BJ (cell line): Measurements from ENCODE around the gene RCAN2. TPM values are rescaled to one million over a fixed set of nuclear protein-coding genes. Genes with fewer than 3 reads are reported as not detected.

Source experiments
- CTCF ChIA-PET: fragments of 350-600 bp; formaldehyde crosslinking; extraction: SDS; loops from one replicate; lab custom pipeline; 2021; ENCODE audit warnings: antibody characterized with exemption, inconsistent platforms; lab: Yijun Ruan, JAX
- POLR2A ChIA-PET: fragments of 300-600 bp; sonication (Branson Sonifier 250); formaldehyde crosslinking; extraction: SDS; loops from one replicate; lab custom pipeline; 2021; ENCODE audit warnings: antibody characterized with exemption; lab: Charles Lee
- DNase-seq: peaks from one replicate; pipeline ENCODE4 v3.0.0-alpha.2; 2011; ENCODE audit warnings: low read depth
- H3K27me3 ChIP-seq: 2 replicates; pipeline ENCODE4 v1.6.0; 2011; ENCODE audit warnings: low read length; ENCODE audit not compliant: control insufficient read depth, insufficient read depth
- H3K36me3 ChIP-seq: 2 replicates; pipeline ENCODE4 v1.5.1; 2011; ENCODE audit warnings: low read length; ENCODE audit not compliant: control insufficient read depth, insufficient read depth
- H3K4me3 ChIP-seq: 2 replicates; pipeline ENCODE4 v1.5.1; 2011; ENCODE audit warnings: low read depth, mild to moderate bottlenecking, control low read depth, low read length
- CTCF ChIP-seq: IDR thresholded peaks from 2 replicates; pipeline ENCODE4 v1.5.1; 2011; ENCODE audit warnings: low read depth, mild to moderate bottlenecking, control low read depth, inconsistent platforms, low read length, moderate library complexity; ENCODE audit not compliant: insufficient read depth
- polyA plus RNA-seq: library from polyadenylated mRNA; depleted of rRNA; stranded (reverse); fragments of >200 nt; gene quantifications from 2 replicates; pipeline ENCODE4 v1.2.3, GENCODE V29; 2011

The RCAN2 gene
- polyA plus RNA-seq, 1 experiment: 5.9 TPM

- ChIA-PET POLR2A (no interaction called here), CTCF (interaction anchor here (0.7 kb wide), 1 partner anchor 44 kb away, joined by 3 read pairs; no protein-coding TSS in a partner anchor)
- Histone ChIP-seq H3K36me3 (no peaks in the 10 kb centered on the region), H3K27me3 (no peaks in the 10 kb centered on the region), H3K4me3 (no peak overlapping the region)
- no peak for DNase-seq
- TF ChIP-seq CTCF: no peak
Observed at GRCh38 chr6:46376562-46377061, 114.6 kb downstream of the RCAN2 start.

DNA sequence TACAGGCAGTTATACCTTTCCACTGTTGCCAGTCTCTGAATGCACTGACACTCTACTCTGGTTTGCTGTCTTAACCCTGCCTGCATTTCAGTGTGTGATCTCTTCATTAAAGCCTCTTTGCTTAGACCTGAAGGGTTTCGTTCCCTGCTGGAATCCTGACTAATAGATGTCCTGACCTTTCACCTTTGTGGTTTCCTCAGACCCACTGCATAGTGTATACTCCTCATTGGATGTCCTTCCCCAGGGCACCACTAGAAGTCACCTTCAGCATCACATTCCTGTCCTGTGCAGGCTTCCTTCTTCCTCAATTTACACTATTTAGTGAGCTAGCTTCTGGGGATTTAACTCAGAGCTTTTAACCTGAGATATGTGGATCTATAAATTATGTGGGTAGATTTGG is 120.6 kb downstream of the RCAN2 start:
- H3K27me3 ChIP-seq: no peaks in the 10 kb centered on the region
- no peak for DNase-seq
- no peak for TF ChIP-seq CTCF
- H3K4me3 ChIP-seq: no peak overlapping the region
- ChIA-PET CTCF (no interaction called here), POLR2A (no interaction called here)
- no peaks in the 10 kb centered on the region for H3K36me3 ChIP-seq

- ChIA-PET POLR2A (no interaction called here), CTCF (interaction anchor here (1.4 kb wide), 1 partner anchor 13 kb away, joined by 3 read pairs; no protein-coding TSS in a partner anchor)
Observed at GRCh38 chr6:46368169-46368536, 123.1 kb downstream of the RCAN2 start.

GRCh38 chr6:46367354-46368168 is 123.7 kb downstream of the RCAN2 start:
- CTCF ChIA-PET: interaction anchor here (1.4 kb wide), 2 partner anchors 13 to 24 kb away, joined by 3 read pairs; no protein-coding TSS in a partner anchor
- POLR2A ChIA-PET: no interaction called here
- TF ChIP-seq CTCF: no peak
- Histone ChIP-seq H3K36me3 (no peaks in the 10 kb centered on the region), H3K4me3 (no peak overlapping the region), H3K27me3 (no peaks in the 10 kb centered on the region)
- no peak for DNase-seq

More at GRCh38 chr6:46368169-46368536, 123.1 kb downstream of the RCAN2 start:
- DNase-seq: no peak
- Histone ChIP-seq H3K27me3 (no peaks in the 10 kb centered on the region), H3K4me3 (no peak overlapping the region), H3K36me3 (no peaks in the 10 kb centered on the region)
- no peak for TF ChIP-seq CTCF

GRCh38 chr6:46366190-46366900 is 124.9 kb downstream of the RCAN2 start:
- CTCF ChIA-PET: interaction anchor here (1.4 kb wide), 1 partner anchor 25 kb away, joined by 3 read pairs; no protein-coding TSS in a partner anchor
- POLR2A ChIA-PET: no interaction called here
- no peak overlapping the region for H3K4me3 ChIP-seq

More at GRCh38 chr6:46366190-46366900, 124.9 kb downstream of the RCAN2 start:
- Histone ChIP-seq H3K27me3 (no peaks in the 10 kb centered on the region), H3K36me3 (no peaks in the 10 kb centered on the region)
- TF ChIP-seq CTCF: no peak
- no peak for DNase-seq
